Dedifferentiated amniotic fluid mesenchymal stem cell (primary cell): ENCODE results near the gene CA11.
"Not testable (repeated sequence)": the region's sequence is repeated elsewhere in the genome, so short reads cannot be mapped to it uniquely, and the experiment has no call there.

Source experiments
- DNase-seq: peaks from one replicate; pipeline ENCODE4 v3.0.0-alpha.2; 2016; ENCODE audit errors: extremely low spot score

Gene CA11

GRCh38 chr19:48669903-48670668 is 24.1 kb upstream of the CA11 start:
- no peak for DNase-seq

DNA sequence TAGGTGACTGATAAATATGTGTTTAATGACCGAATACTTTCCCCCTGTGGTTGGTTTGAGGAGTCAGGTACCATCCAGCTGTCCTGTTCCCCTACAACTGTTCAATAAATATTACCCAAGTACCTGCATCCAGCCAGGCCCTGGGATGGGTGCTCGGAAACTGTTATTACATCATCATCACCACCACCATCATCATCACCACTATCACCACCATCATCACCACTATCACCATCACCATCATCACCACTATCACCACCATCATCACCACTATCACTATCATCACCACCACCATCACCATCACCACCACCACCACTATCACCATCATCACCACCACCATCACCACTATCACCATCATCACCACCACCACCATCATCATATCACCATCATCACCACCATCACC is 22.8 kb upstream of the CA11 start:
- no peak for DNase-seq

DNA sequence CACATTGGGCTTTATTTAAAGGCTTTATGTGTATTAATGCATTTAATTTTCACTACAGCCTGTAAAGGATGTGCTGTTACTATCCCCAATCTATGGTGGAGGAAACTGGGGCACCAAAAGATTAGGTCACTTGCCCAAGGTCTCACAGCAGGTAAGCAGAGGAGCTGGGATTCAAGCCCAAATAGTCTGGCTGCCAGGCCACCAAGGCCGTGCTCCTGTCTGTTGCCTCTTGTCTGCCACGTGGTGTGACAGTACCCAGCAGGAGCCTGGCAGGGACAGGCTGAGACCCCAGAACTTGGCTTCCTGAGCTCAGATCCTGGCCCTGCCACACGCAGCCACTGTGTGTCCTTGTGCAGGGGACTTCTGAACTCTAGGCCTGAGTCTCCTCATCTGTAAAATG is 22.3 kb upstream of the CA11 start:
- DNase-seq = no peak

DNA sequence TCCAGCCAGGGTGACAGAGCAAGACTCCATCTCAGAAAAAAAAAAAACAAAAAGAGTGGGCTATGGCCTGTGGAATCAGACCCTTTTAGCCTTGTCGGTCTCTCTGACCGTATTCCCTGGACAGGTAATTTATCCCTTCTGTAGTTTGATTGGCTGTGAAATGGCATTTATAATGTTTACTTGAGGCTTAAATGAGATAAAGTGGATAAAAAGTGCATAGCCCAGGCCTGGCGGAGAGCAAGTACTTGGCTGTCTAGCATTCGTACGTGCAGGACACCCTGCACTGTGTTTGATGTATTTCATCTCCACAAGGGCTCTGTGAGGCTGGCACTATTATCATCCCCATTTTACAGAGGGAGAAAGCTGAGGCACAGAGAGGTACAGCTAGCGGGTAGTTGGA is 19.8 kb upstream of the CA11 start:
- DNase-seq = no peak

- no peak for DNase-seq
Measured at GRCh38 chr19:48664476-48664875, 18.5 kb upstream of the CA11 start.

DNA sequence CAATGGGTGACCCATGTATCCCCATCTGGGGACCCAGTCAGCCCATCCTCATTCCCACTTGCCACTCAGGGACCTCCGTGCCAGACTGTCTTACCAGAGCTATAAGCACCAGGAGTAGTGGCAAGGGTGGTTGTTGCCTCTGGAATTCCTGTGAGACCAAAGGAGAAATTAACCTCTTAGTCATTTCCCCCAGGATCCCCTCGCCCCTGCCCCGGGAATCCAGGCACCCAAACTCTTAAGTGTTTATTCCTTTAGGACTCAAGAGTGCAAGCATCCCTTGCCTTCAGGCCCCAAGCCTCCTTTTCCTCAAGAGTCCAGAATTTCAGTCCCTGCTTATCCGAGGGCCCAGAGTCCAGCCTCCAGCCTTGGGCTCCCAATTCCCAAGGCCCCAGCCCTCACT is 17.7 kb upstream of the CA11 start:
- no peak for DNase-seq

DNA sequence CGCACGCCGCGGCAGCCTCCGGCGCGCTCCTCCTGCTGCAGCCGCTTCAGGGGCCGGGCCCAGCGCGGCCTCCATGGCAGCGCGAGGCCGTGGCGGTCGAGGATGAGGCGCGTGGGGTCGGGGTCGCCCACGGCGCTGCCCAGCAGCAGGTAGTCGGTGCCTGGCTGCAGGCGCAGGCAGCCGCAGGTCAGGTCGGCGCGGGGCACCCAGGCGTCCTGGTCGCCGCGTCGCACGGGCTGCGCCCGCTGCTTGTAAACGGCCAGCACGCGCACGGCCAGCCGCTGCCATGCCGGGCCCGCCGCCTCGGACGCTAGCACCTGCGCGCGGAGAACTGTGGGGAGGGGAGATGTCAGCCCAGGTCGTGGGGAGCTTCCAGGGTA is 15.7 kb upstream of the CA11 start:
- no peak for DNase-seq

- peak; percentile 22 for DNase-seq
Measured at GRCh38 chr19:48660852-48661710, 15.1 kb upstream of the CA11 start.

DNA sequence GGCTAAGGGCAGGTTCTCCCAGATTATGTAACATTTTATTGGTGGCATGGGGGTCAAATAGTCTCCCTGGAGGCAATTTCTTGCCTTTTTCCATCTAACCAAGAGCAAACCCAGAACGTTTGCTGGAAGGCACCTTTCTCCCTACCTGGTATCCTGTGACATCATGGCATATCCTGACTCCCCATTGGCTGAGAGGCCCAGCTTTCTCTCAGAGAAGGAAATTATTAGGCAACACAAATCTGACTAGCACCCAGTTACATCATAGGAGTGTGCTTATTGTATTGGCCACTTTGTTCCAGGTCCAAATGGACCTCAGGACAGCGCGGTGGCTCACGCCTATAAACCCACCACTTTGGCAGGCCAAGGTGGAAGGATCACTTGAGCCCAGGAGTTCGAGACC is 13.8 kb upstream of the CA11 start:
- no peak for DNase-seq

GRCh38 chr19:48658483-48658882 is 12.5 kb upstream of the CA11 start:
- no peak for DNase-seq

DNA sequence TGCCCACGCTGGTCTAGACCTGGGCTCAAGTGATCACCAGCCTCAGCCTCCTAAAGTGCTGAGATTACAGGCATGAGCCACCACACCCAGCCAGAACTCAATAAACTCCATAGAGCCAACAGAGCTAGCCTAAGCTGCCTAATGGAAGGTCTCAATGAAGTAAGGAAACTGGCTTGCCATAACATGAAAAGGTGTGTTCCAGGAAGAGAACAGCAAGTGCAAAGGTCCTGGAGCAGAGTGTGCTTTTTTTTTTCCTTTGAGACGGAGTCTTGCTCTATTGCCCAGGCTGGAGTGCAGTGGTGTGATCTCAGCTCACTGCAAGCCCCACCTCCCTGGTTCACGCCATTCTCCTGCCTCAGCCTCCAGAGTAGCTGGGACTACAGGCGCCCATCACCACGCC is 11.8 kb upstream of the CA11 start:
- DNase-seq = not testable (repeated sequence)

DNA sequence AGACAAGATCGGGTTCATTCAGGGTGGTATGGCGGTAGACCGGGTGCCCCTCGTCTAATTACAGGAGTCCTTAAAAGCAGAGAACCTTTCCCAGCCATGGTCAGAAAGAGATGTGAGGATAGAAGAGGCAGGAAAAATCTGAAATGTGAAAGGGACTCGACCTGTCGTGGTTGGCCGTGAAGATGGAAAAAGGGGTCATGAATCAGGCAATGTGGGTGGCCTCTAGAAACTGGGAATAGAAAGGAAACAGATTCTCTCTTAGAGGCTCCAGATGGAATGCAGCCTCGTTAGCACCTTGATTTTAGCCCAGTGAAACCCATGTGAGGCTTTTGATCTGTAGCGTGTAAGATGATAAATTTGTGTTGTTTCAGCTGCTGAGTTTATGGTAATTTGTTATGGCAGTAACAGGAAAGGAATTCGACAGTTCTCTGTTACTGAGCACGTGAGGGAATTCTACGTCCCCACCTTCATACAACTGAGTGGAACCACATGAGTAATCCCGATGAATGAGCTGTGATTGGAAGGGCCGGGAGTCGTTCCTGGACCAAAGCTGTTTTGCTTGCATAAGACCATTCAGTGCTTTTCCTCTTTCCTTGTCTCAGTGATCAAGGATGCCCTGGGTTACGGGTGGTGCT is 11.0 kb upstream of the CA11 start:
- DNase-seq = peak; percentile 59

DNA sequence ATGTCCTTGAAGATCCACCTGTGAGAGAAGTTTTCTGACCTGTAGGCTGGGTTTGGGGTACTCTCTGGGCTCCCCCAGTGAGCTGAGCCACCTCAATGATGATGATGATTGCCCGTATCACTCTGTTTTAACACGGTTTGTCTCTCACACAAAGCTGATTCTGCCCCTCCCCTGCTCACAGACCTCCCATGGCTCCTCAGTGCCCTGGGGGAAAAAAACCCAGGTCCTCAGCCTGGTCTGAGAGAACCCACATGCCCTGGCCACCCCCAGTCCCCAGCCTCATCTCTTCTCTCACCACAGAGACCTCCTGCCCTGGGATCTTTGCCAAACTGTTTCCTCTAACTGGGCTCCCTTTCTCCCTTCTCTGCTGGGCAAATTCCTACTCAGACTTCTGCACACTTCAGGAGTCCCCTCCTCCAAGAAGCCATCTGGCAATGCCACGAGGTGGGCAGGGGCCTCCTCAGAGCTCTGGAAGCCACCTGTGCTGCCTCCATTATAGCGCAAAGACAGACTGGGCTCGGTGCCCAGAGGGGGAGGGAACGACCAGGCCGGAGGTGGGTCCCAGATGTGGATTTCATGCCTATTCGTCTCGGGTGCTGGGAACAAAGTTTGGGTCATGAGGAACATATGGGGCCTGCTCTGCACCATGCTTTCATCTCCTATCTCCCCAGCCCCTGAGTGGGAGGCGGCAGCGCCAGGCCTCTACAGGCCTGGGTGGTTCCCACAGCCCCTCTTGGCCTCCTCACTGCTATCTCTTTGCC is 8.5 kb upstream of the CA11 start:
- no peak for DNase-seq

DNA sequence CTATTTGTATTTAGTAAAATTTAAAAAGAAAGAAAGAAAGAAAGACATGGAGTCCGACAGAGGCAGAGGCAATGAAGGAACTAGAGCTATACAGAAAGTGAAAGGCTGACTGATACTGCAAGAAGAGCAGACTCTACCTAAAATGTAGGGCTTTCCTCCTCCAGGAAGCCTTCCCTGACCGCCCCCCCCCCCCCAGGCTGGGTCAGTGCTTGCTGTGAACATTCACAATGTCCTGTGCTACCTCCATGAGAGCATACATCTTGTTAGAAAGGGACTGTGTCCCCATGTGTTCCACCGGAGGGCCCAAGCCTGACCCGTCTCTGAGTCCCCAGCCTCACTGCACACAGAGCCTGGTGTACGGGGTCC is 5.7 kb upstream of the CA11 start:
- no peak for DNase-seq

DNA sequence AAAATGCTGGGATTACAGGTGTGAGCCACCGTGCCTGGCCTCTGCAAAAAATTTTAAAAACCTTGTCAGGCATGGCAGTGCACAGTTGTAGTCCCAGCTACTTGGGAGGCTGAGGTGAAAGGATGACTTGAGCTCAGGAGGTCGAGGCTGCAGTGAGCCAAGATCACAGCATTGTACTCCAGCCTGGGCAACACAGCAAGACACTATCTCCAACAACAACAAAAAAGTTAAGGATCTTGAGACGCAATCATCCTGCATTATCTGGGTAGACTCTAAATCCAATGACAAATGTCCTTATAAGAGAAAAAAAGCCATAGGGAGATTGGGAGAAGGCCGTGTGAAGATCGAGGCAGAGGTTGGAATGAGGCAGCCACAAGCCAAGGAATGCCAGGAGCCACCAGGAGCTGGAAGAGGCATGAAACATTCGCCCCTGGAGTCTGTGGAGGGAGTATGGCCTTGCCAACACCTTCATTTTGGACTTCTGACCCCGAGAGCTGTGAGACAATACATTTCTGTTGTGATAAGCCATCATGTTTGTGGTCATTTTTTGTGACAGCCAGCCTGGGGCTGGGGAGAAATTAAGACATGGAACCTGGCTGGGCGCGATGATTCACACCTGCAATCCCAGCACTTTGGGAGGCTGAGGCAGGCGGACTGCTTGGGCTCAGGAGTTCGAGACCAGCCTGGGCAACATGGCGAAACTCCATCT is 5.1 kb upstream of the CA11 start:
- no peak for DNase-seq

DNA sequence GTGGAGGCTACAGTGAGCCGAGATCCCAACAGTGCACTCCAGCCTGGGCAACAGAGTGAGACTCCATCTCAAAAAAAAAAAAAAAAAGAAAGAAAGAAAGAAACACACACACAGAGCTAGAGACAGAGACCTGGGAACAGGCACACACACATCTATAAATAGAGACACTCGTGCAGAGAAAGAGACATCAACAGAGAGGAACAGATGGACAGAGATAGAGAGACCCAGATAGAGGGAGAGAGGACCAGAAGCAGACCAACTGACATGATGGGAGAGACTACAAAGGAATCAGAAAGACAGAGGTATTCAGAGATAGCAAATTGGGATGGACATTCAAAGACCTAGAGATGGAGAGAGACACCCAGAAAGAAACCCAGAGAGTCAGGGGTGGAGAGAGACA is 2.1 kb upstream of the CA11 start:
- no peak for DNase-seq

DNA sequence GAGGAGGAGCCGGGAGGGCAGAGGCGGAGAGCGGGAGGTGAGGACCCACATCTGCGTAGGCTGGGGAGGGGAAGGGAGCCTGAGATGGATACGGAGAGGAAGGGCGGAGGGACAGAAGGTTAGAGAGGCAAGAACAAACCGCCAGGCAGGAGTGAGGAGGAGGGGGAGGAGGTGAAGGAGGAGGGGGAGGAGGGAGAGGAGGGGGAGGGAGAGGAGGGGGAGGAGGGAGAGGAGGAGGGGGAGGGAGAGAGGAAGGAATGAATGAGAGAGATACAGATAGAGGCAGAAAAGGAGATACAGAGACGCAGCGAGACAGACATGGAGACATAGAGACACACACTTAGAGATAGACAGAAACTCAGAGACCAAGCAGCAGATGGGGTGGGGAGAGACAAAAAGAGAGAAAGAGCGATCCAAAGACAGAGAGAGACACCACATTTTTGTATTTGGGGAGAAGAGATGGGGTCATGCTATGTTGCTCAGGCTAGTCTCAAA is 782 bp upstream of the CA11 start:
- no peak for DNase-seq

- no peak for DNase-seq
Measured at GRCh38 chr19:48645620-48646000, 377 bp downstream of the CA11 start.

- peak; percentile 60 for DNase-seq
Measured at GRCh38 chr19:48644839-48645619, 958 bp downstream of the CA11 start.

DNA sequence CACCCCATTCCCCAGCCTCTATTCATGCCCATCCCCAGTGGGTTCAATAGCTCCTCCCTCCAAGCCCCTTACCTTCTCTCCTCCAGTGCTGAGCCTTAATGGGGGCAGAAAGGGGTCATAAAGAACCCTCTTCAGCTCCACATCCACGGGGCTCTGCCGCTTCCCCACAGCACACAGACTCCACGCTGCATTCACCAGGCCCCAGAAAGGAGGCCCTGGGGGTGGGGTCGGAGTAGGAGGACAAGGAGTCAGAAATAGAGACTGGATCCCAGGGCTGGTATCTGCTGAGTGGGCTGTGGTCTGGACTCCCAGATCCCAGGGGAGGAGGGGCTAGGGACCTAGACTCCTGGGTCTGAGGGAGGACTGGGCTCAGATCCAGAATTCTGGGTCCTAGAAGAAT is 1.6 kb downstream of the CA11 start:
- DNase-seq = no peak

DNA sequence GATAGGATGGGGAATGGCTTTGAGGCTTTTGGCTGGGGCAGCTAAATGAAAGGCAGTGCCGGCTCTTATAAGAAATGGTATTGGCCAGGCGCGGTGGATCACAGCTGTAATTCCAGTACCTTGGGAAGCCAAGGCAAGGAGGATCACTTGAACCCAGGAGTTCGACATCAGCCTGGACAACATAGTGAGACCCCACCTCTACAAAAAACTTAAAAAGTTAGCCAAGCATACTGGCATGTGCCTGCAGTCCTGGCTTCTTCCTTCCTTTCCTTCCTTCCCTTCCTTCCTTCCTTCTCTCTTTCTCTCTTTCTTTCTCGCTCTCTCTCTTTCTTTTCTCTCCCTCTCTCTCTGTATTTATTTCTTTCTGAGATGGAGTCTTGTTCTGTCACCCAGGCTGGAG is 3.1 kb downstream of the CA11 start:
- no peak for DNase-seq
